GM21576 (cell line): ENCODE results near the gene EXOC3L2.
"Not testable (repeated sequence)": the region's sequence is repeated elsewhere in the genome, so short reads cannot be mapped to it uniquely, and the experiment has no call there.

Source experiments
- ATAC-seq: cut with Tn5 transposase; IDR thresholded peaks from one replicate; pipeline ENCODE4 v1.9.1; 2021; ENCODE audit warnings: mild to moderate bottlenecking, moderate library complexity; ENCODE audit not compliant: unreplicated experiment

Gene EXOC3L2

GRCh38 chr19:45245334-45245787 is at the start of gene EXOC3L2:
EXOC3L2 (minus strand) TSS chr19:45245407; CDS start chr19:45239045, 6,362 bp downstream.
- no peak for ATAC-seq

DNA sequence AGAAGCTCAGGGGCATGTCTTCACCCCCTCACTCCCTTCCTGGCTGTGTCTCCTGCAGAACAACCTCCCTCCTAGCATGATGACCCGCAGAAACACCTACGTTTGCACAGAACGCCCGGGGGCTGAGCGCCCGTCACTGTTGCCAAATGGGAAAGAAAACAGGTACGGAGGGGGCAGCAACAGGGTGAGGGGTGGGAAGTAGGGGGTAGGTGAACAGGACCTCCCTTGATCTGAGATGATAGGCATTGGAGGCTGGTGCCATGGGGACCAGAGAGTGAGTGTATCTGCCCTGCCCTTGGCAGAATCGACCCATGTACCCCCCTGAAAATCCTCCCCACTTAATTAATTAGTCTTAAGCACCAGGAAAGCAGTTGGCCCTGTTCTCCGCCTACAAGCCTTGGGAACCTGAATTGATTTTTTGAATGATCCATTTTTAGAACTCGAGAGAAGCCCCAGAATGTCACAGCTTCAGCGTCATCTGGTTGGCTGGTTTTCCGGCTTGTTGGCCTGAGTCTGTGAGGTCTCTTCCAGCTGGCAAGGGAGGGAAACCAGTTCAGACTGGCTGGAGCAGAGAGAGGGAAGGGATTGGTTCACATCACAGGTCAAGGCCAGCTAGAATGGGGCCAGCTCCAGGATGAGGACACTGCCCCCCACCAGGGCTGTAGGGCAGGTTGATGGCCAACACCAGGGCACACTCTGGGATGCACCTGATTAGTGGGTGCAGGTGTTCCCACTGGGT is 49.3 kb upstream of the EXOC3L2 start:
- no peak for ATAC-seq

GRCh38 chr19:45293682-45294081 is 48.5 kb upstream of the EXOC3L2 start:
- ATAC-seq: no peak

GRCh38 chr19:45291834-45292233 is 46.6 kb upstream of the EXOC3L2 start:
- no peak for ATAC-seq

- ATAC-seq: no peak
Measured at GRCh38 chr19:45290381-45290931, 45.2 kb upstream of the EXOC3L2 start.

DNA sequence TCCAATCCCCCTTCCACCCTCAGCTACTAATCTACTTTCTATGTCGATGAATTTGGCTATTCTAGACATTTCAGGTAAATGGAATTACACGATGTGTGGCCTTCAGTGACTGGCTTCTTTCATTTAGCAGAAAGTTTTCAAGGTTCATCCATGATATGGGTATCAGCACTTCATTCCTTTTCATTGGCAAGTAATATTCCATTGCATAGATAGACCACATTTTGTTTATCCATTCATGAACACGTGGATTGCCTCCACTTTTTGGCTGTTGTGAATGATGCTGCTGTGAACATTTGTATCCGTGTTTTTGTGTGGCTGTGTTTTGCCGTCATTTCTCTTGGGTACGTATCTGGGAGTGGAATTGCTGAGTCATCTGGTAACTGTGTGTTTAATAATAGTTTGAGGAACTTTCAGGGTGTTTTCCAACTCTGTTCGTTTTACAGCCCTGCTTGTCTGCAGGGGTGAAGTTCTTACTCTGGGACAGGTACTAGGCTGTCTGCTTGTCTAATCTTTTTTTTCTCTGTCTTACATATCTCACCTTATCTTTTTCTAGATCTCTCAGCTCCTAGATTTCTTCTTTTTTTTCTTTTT is 38.3 kb upstream of the EXOC3L2 start:
- ATAC-seq: no peak

DNA sequence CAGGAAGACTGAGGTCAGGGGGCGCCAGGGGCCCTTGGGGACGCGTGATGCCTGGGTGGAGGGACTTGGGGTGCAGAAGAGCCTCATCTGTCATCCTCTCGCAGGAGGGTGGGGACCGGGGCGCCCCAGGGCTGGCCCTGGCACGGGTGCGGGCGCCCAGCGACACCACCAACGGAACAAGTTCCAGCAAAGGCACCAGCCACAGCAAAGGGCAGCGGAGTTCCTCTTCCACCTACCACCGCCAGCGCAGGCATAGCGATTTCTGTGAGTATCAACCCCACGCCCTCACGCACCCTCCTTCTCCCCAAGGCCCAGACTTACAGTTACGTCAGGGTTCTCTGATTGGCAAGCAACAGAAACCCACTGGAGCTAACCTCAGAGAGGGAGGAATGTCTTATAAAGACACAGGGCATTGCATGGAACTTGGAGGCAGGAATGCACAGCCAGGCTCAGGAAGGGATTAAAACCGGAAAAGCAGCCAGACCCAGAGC is 35.3 kb upstream of the EXOC3L2 start:
- no peak for ATAC-seq

DNA sequence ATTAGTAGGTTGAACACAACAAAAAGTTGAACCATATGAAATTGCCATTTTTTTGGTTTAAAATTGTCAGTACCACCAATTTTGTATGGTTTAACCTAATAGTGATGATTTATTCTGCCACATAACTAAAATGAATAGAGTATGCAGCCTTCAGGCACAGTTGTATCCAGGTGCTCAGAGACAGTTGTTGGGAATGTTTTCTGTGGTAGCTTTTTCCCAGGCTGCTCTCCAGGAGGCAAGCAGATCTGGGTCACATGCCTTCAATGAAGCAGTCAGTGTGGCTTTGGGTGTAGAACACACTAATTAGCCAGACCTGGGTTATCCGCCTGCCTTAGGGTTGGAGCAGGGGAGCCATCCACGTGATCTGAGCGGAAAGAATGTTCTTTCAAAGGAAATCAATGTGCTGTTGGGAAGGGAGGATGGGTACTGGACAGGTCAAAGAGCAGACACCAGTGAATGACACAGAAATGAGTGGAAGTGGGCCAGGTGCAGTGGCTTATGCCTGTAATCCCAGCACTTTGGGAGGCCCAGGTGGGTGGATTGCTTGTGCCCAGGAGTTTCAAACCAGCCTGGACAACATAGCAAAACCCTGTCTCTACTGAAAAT is 34.5 kb upstream of the EXOC3L2 start:
- no peak for ATAC-seq

GRCh38 chr19:45278087-45278486 is 32.9 kb upstream of the EXOC3L2 start:
- no peak for ATAC-seq

GRCh38 chr19:45276284-45276687 is 31.1 kb upstream of the EXOC3L2 start:
- ATAC-seq: no peak

GRCh38 chr19:45275370-45275971 is 30.3 kb upstream of the EXOC3L2 start:
- ATAC-seq: no peak

GRCh38 chr19:45273521-45273855 is 28.3 kb upstream of the EXOC3L2 start:
- no peak for ATAC-seq

GRCh38 chr19:45271735-45272108 is 26.5 kb upstream of the EXOC3L2 start:
- no peak for ATAC-seq

DNA sequence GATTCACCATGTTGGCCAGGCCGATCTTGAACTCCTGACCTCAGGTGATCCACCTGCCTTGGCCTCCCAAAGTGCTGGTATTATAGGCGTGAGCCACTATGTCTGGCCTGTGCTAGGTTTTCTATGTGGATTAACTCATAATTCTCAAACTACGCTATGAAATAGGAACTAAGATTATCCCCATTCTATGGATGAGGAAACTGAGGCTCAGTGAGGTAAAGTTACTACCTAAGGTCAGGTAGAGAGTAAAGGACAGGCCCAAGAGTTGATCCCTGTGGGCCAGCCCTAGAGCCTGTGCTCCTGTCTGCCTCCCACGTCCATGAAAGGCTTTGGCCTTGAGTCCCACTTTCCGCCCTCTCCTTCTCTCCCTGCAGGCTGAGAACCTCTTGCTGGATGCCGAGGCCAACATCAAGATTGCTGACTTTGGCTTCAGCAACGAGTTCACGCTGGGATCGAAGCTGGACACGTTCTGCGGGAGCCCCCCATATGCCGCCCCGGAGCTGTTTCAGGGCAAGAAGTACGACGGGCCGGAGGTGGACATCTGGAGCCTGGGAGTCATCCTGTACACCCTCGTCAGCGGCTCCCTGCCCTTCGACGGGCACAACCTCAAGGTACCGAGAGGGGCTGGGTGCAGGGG is 26.0 kb upstream of the EXOC3L2 start:
- no peak for ATAC-seq

DNA sequence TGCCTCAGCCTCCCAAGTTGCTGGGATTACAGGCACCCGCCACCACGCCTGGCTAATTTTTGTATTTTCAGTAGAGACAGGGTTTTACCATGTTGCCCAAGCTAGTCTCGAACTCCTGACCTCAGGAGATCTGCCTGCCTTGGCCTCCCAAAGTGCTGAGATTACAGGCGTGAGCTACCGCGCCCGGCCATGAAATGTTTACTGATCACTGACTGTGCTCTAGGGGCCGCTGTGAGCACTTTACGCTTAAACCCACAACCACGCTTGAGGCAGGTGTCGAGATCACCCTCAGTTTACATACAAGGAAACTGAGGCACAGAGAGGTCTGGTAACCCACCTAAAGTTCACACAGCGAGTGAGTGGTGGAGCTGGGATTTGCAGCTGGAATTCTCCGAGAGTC is 24.7 kb upstream of the EXOC3L2 start:
- not testable (repeated sequence) for ATAC-seq

GRCh38 chr19:45267296-45267695 is 22.1 kb upstream of the EXOC3L2 start:
- no peak for ATAC-seq

DNA sequence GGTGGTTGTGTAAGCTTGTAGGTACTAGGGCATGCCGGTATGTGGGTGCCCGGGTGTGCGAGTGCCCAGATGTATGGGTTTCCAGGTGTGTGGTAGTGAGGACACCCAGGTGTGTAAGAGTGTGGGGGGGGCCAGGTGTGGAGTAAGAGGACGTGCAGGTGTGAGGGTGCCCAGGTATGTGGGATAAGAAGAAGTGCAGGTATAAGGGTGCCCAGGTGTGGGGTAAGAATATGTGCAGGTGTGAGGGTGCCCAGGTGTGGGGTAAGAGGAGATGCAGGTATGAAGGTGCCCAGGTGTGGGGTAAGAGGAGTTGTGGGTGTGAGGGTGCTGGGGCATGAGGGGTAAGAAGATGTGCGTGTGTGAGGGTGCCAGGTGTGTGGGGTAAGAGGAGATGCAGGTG is 20.2 kb upstream of the EXOC3L2 start:
- ATAC-seq: no peak

DNA sequence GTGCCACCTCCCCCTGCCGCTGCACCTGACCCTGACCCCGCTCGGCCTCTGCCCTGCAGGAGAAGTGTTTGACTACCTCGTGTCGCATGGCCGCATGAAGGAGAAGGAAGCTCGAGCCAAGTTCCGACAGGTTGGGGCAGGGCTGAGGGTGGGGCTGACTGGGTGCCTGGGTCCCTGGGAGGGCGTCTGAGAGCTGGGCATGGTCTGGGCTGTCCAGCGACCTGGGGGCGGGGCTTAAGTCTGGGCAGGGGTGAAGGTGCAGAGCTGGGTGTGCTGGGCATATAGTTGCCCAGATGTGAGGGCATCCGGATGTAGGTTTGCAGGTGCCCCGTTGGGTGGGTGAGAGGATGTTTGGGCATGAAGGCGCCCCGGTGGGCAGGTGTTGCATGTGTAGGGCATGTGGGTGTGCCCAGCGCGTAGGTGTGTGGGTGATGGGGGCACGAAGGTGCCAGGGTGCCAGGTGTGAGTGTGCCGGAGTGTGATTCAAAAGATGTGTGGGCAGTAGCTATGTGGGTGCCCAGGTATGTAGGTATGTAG is 19.6 kb upstream of the EXOC3L2 start:
- ATAC-seq: no peak

GRCh38 chr19:45263013-45263412 is 17.8 kb upstream of the EXOC3L2 start:
- ATAC-seq: no peak

DNA sequence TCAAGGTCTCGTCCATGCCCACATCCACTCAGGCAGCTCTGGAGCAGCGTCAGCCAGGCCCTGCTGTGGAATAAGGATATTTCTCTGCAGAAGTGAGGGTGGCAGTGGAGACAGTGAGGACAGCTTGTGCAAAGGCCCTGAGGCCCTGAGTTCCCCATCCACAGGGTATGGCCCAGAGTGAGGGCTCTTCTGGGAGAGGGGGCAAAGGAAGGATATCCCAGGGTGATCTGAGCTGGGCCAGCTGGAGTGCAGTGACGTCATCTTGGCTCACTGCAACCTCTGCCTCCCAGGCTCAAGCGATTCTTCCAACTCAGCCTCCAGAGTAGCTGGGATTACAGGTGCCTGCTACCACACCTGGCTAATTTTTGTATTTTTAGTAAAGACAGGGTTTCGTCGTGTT is 17.4 kb upstream of the EXOC3L2 start:
- no peak for ATAC-seq

DNA sequence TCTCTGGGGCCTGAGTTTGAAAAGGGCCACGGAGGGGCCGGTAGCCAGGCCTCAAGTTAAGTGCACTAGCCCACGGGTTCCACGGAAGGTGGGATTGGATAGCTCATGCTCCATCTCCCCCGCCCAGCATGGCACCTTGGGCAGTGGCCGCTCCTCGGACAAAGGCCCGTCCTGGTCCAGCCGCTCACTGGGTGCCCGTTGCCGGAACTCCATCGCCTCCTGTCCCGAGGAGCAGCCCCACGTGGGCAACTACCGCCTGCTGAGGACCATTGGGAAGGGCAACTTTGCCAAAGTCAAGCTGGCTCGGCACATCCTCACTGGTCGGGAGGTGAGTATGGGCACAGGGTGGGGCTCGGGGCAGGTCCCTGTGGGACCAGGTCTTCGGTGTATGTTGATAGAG is 13.7 kb upstream of the EXOC3L2 start:
- no peak for ATAC-seq
